Renal pelvis (tissue), 12 donors: Measurements from ENCODE around the gene BLOC1S3. TPM values are rescaled to one million over a fixed set of nuclear protein-coding genes. Genes with fewer than 3 reads are reported as not detected.

Experiments used
- DNase-seq: peaks from one replicate; pipeline ENCODE4 v3.0.0-alpha.2; 2013
- long read RNA-seq, 16 experiments: transcript quantifications; one replicate each; lab custom pipeline, GENCODE V29; 2026
- polyA plus RNA-seq, 3 donors: library from polyadenylated mRNA; unstranded; fragments of 120-200 nt; gene quantifications; one replicate each; pipeline ENCODE4 v1.2.1, GENCODE V29; 2013; ENCODE audit not compliant: insufficient read length in 3 of 3

Gene BLOC1S3, protein sequence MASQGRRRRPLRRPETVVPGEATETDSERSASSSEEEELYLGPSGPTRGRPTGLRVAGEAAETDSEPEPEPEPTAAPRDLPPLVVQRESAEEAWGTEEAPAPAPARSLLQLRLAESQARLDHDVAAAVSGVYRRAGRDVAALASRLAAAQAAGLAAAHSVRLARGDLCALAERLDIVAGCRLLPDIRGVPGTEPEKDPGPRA
- polyA plus RNA-seq, result 1 to 10 TPM; 9.1 to 10.0 (median 9.5) TPM
- long read RNA-seq, donor 1, partial matches to known transcripts, result 0 of 3 reads
- long read RNA-seq, donor 1, other reads (novel, unspliced or antisense), result 0 of 3 reads
- long read RNA-seq, donor 2, partial matches to known transcripts, result 0 of 1 reads
- long read RNA-seq, donor 2, other reads (novel, unspliced or antisense), result 0 of 1 reads
- long read RNA-seq, donor 3, partial matches to known transcripts, result 0 of 5 reads
- long read RNA-seq, donor 3, other reads (novel, unspliced or antisense), result 0 of 5 reads
- long read RNA-seq, donor 4, partial matches to known transcripts, result 0 of 2 reads
- long read RNA-seq, donor 4, other reads (novel, unspliced or antisense), result 0 of 2 reads
- long read RNA-seq, donor 5, partial matches to known transcripts, result 0 of 1 reads
- long read RNA-seq, donor 5, other reads (novel, unspliced or antisense), result 0 of 1 reads
- long read RNA-seq, donor 6, partial matches to known transcripts, result 0 of 4 reads
- long read RNA-seq, donor 6, other reads (novel, unspliced or antisense), result 0 of 4 reads
- long read RNA-seq, donor 7, partial matches to known transcripts, result 0 of 2 reads
- long read RNA-seq, donor 7, other reads (novel, unspliced or antisense), result 0 of 2 reads
- long read RNA-seq, donor 8, partial matches to known transcripts, result 0 of 1 reads
- long read RNA-seq, donor 8, other reads (novel, unspliced or antisense), result 0 of 1 reads
- long read RNA-seq, donor 9, transcript BLOC1S3-201 (2 exons, 2,601 nt), result major isoform, 5 of 7 reads
- long read RNA-seq, donor 9, partial matches to known transcripts, result 0 of 7 reads
- long read RNA-seq, donor 9, other reads (novel, unspliced or antisense), result 0 of 7 reads
- long read RNA-seq, donor 10, partial matches to known transcripts, result 0 of 3 reads
- long read RNA-seq, donor 10, other reads (novel, unspliced or antisense), result 0 of 3 reads
- long read RNA-seq, donor 11, partial matches to known transcripts, result 0 of 2 reads
- long read RNA-seq, donor 11, other reads (novel, unspliced or antisense), result 0 of 2 reads
- long read RNA-seq, donor 12, partial matches to known transcripts, result 0 of 3 reads
- long read RNA-seq, donor 12, other reads (novel, unspliced or antisense), result 0 of 3 reads
- long read RNA-seq, donor 13, partial matches to known transcripts, result 5 of 5 reads
- long read RNA-seq, donor 13, other reads (novel, unspliced or antisense), result 0 of 5 reads
- long read RNA-seq, donor 14, result 0 reads
- long read RNA-seq, donor 15, partial matches to known transcripts, result 21 of 27 reads
- long read RNA-seq, donor 15, other reads (novel, unspliced or antisense), result 0 of 27 reads
- long read RNA-seq, donor 16, partial matches to known transcripts, result 13 of 18 reads
- long read RNA-seq, donor 16, other reads (novel, unspliced or antisense), result 0 of 18 reads

GRCh38 chr19:45178262-45179071 lies at the start of gene BLOC1S3:
Gene BLOC1S3 (plus strand): TSS chr19:45178784. CDS start chr19:45179297, 513 bp downstream.
- peak; percentile 100 for DNase-seq

- DNase-seq, result no peak
Observed at GRCh38 chr19:45128806-45129205, 49.8 kb upstream of the BLOC1S3 start.

DNA sequence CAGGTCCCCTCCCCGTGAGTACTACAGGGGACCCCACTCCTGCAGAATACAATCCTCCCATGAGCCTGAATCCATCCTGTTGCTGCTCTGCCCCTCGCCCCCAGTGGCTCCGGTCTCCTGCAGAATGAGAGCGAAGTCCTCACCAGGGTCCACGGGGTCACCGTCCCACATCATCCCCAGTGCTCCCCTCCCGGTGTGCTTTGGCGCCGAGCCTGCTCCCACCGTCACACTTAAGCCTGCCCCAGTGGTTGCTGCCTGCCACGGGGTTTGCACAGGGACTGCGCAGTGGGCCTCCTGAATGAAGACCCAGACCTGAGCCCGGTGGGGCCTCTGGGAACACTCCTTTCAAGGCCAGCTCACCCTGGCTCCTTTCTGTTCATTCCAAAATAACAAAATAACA lies 48.3 kb upstream of the BLOC1S3 start:
- DNase-seq, result no peak

DNA sequence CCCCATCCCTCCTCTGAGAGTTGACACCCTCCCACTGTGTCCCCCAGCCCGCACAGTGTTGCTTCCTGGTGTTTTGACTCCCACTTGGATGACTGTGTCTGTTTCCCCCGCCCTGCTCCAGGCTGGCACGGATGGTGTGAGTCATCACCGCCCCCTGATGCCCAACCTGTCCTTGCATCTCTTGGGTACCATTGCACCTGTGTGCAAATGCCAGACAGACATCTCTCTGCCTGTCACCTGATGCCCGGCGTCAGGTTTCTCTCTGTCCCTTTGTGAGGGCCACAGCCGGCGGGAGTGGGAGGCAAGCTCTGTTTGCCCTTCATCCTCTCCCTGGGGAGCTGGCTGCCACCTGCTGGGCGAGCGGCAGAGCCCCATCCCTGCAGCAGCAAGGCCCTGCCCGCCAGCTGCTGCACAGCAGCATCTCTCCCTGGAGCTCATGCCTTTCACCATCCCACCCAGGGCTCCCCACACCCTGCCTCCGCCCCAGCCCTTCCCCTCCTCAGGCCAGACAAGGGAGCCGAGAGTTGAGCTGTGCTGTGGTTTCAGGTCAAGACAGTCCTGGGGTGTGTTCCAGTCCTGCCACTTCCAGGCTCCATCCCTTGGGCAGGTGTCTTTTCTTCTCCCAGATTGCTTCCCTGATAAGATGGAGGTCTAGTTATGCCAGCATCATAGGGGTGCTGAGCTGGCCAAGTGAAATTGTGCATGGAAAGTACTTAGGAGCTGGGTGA lies 47.5 kb upstream of the BLOC1S3 start:
- peak; percentile 44 for DNase-seq

GRCh38 chr19:45133661-45134060 lies 44.9 kb upstream of the BLOC1S3 start:
- no peak for DNase-seq

- DNase-seq, result no peak
Observed at GRCh38 chr19:45135176-45135885, 43.3 kb upstream of the BLOC1S3 start.

DNA sequence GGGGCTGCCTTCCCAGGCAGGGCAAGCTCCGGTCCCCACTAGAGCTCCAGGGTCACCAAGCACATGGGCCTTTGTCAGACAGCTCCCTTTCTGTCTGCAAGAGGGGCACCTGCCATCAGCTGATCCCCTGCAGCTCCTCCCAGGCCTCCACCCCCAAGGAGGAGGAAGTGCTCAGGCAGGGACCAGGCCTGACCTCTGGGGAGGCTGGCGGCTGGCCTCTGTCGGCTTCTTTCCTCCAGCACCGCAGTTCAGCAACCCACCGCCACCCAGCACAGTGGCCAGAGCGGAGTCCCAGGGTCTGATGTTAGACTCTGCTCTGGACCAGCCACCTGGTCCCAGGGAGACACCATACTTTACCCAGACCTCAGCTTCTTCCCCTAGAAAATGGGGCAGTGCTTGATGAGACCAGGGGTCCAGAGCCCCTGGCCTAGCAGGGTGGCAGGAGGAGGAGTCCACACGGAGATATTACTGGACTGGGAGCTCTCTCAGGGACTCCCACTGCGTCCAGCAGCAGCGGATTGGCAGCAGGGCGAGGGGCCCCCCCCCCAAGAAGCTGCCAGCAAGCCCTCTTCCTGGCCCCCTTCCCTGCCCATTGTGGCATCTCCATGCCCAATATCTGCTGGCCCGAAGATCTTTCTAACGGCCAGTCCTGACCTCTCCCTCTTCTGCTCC lies 41.9 kb upstream of the BLOC1S3 start:
- DNase-seq, result no peak

- DNase-seq, result no peak
Observed at GRCh38 chr19:45137179-45137761, 41.3 kb upstream of the BLOC1S3 start.

DNA sequence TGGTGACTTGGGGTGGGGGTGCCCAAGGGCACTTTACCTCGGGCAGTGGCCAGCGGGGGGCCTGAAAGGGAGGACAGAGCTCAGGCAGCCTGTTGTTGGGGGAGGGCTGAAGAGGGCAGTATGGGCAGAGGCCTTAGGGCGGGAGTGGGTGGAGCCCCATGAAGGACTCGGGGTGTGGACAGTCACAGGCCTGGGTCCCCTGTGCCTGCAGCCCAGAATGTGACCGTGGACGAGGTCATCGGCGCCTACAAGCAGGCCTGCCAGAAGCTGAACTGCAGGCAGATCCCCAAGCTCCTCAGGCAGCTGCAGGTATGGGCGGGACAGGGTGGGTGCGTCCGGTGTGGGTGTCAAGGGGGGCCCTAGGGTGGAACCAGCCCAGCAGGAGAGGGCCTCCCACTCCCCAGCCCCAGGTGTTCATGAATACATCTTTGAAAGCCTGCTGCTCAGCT lies 40.3 kb upstream of the BLOC1S3 start:
- no peak for DNase-seq

DNA sequence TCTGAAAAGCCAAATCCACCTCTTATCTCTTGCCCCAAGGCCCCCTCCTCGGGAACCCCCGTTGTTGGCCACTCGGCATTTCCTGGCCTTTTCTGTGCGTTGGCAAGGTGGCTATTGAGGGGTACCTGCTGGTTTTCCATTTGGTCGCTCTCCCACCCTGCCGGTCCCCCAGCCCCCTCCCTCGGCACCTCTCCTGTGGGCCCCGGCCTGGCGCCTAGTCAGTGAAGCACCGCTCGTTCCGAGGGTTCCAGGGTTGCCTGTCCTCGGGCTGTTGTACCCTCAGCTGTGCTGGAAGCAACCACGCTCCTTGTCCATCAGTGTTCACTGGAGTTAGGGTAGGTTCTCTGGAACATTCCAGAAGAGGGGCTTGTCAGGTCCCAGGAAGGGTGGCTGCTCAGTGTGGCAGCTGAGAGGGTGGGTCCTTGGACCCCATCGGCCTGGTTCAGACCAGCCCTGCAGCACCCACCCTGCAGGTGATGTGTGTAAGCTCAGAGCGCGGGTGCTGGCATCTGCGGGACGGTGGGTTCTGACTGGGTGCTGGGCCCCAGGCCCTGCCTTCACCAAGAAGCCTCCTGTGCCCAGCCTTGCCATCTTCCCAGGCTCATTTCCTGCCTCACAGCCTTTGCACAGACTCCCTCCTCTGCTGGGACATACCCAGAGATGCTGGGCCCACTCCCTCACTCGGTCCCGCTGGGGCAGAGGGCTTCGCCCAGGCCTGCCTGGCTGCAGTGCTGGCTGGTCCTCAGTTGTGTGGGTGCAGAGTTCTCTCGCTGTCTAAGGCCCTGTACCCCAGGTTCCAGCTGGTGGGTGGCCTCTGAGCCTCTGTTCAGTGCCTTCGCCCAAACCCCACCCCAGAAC lies 39.1 kb upstream of the BLOC1S3 start:
- no peak for DNase-seq

DNA sequence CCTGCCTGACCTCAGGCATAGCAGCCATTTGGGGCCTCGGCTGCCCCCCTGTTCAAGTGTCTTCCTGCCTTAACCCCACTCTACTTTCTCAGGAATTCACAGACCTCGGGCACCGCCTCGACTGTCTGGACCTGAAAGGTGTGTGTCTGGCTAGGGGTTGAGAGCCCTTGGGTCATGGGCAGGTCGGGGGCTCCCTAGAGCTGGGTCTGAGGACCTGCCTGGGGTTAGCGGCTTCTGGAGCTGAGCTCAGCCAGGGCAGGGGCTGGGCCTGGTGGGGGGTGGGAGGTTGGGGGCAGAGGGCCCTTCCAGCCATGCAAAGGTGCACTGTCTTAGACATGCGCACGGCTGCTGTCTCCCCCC lies 38.5 kb upstream of the BLOC1S3 start:
- no peak for DNase-seq

DNA sequence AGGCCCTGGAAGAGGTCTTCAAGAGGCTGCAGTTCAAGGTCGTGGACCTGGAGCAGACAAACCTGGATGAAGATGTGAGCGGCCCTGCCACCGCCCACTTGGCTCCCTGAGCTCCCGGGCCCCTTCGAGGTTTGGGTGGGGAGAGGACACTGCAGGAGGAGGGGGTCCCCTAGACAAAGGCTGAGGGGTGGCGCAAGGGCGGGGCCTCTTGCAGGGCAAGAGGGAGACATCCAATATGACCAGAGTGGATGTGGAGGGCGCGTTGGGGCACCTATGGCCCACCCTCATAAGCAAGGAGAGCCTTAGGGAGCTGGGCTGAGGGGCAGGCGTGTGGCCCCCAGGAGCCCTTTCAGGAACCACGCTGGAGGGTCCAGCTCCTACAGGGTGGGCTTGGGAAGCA lies 38.1 kb upstream of the BLOC1S3 start:
- no peak for DNase-seq

DNA sequence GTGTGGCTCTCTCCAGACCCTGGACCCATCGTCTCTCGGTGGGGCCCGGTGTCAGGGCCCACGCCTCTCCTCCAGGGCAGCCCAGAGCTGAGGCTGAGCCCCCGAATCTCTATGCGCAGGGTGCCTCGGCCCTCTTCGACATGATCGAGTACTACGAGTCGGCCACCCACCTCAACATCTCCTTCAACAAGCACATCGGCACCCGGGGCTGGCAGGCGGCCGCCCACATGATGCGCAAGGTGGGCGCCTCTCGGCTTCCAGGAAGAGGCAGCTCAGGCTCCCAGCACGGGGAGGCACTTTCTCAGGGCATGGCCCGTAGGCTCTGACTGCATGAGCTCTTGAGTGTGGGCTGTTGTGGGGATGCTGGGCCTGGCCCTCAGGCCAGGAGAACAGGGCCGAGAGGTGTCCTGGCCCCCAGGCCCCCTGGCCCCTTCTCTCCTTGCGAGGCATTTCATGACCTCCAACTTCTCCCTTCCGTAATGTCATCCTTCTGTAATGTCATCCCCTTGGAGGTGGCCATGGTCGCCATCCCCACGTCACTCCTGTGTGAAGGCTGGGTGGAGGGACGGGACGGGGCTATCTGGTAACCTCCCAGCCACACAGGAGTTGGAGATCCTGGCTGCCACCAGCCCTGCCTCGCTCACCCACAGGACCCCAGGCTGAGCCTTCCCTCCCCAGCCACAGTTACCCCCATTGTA lies 37.2 kb upstream of the BLOC1S3 start:
- DNase-seq, result no peak

GRCh38 chr19:45142016-45142725 lies 36.4 kb upstream of the BLOC1S3 start:
- no peak for DNase-seq

- DNase-seq, result no peak
Observed at GRCh38 chr19:45142726-45143110, 35.9 kb upstream of the BLOC1S3 start.
